CD8-positive, alpha-beta memory T cell (primary cell): ENCODE results near the gene DYSF. TPM values are rescaled to one million over a fixed set of nuclear protein-coding genes. Genes with fewer than 3 reads are reported as not detected.

Experiments
- CTCF ChIA-PET: fragments of 350-600 bp; sonication (Branson Sonifier 250); formaldehyde crosslinking; loops from one replicate; lab custom pipeline; 2021; ENCODE audit warnings: antibody characterized with exemption; lab: Charles Lee
- POLR2A ChIA-PET: fragments of 350-600 bp; sonication (Branson Sonifier 250); formaldehyde crosslinking; loops from one replicate; lab custom pipeline; 2021; ENCODE audit warnings: antibody characterized with exemption; lab: Charles Lee
- DNase-seq, 5 donors: peaks; one replicate each; pipeline versions ENCODE4 v3.0.0 to v3.0.0-alpha.2; 2020 to 2022; ENCODE audit warnings: mixed read lengths in 1 of 5
- H3K27ac ChIP-seq: one replicate; pipeline ENCODE4 v1.7.0; 2013; ENCODE audit warnings: low read depth, mild to moderate bottlenecking, low read length, moderate library complexity
- H3K27me3 ChIP-seq: 2 replicates; pipeline ENCODE4 v1.7.0; 2013; ENCODE audit warnings: low read length, mild to moderate bottlenecking; ENCODE audit not compliant: insufficient read depth, poor library complexity, severe bottlenecking
- H3K36me3 ChIP-seq: 2 replicates; pipeline ENCODE4 v1.7.0; 2013; ENCODE audit warnings: mild to moderate bottlenecking, low read length, moderate library complexity; ENCODE audit not compliant: insufficient read depth
- H3K4me1 ChIP-seq: 2 replicates; pipeline ENCODE4 v1.7.0; 2013; ENCODE audit warnings: mild to moderate bottlenecking, low read length, moderate library complexity; ENCODE audit not compliant: insufficient read depth
- H3K4me3 ChIP-seq: 2 replicates; pipeline ENCODE4 v1.7.0; 2013; ENCODE audit warnings: mild to moderate bottlenecking, low read length
- H3K9me3 ChIP-seq: 2 replicates; pipeline ENCODE4 v1.7.0; 2013; ENCODE audit warnings: mild to moderate bottlenecking, low read length
- H3K27ac Mint-ChIP-seq, 8 donors: one replicate each; pipeline ENCODE4 v1.8.0; 2020 to 2021; ENCODE audit warnings: mixed read lengths in 8 of 8, mild to moderate bottlenecking in 6 of 8, inconsistent platforms in 3 of 8, moderate library complexity in 3 of 8
- H3K27me3 Mint-ChIP-seq, 2 donors: one replicate each; pipeline ENCODE4 v1.8.0; 2020 to 2021; ENCODE audit warnings: mixed read lengths in 2 of 2, mild to moderate bottlenecking in 1 of 2, moderate library complexity in 1 of 2
- H3K36me3 Mint-ChIP-seq, 3 donors: one replicate each; pipeline ENCODE4 v1.8.0; 2020 to 2021; ENCODE audit warnings: mixed read lengths in 3 of 3, inconsistent platforms in 1 of 3, mild to moderate bottlenecking in 1 of 3
- H3K4me1 Mint-ChIP-seq, 3 donors: one replicate each; pipeline ENCODE4 v1.8.0; 2020 to 2021; ENCODE audit warnings: mixed read lengths in 3 of 3, inconsistent platforms in 1 of 3, mild to moderate bottlenecking in 1 of 3
- H3K4me3 Mint-ChIP-seq, 7 donors: one replicate each; pipeline ENCODE4 v1.8.0; 2020 to 2021; ENCODE audit warnings: mixed read lengths in 7 of 7, mild to moderate bottlenecking in 6 of 7, moderate library complexity in 4 of 7, inconsistent platforms in 2 of 7
- H3K9me3 Mint-ChIP-seq, 5 donors: one replicate each; pipeline ENCODE4 v1.8.0; 2020 to 2022; ENCODE audit warnings: mixed read lengths in 5 of 5, mild to moderate bottlenecking in 3 of 5, moderate library complexity in 2 of 5, inconsistent platforms in 1 of 5
- polyA plus RNA-seq: library from polyadenylated mRNA; unstranded; fragments of 300-500 nt; fragmentation: Illumina TruSeq; gene quantifications from one replicate; pipeline ENCODE4 v1.2.3, GENCODE V29; 2021
- total RNA-seq, 2 experiments: library from RNA; stranded (reverse); gene quantifications; one replicate each; pipeline ENCODE4 v1.2.3, GENCODE V29; 2021

DYSF gene
- total and polyA plus RNA-seq, 3 experiments from 2014 or later: 3.6 to 4.8 (median 3.9) TPM

DNA sequence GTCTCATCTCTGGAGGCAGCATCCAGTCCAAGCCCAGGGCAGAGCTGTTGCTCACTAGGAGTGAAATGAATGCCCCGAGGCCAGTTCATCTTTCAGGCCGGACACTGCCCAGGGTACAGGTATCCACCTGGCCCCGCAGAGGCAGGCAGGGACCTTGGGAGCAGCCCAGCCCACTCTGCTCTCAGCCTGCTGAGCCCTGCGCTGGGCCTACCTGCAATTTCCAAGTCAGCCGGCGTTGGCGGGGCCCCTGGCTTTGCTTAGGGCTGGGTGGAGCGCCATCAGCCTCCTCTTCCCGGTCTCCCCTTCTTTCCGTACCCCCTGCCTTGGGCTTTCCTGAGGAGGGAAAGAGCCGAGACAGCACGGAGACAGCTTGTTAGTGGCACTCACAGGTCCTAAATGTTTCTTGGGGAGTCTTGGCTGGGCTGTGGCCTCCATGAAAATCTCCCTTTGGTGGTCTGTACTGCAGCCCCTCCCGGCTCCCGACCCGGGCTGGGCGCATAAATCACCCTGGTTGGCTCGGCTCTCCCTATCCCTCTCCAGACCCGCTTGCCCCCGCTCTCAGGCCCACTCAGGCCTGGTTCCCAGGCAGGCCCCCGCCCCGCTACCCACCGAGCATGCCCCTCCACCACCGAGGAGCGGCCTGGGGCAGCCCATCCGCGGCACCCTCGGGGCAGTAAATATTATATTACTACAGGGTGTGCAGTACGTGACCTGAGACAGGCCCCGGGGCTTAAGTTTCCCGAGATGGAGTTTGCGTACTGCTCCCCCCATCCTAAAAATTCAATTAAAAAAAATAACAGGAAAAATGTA lies 106.7 kb downstream of the DYSF start:
- no peaks in the 10 kb centered on the region for H3K27me3 ChIP-seq
- CTCF ChIA-PET: no interaction called here

DNA sequence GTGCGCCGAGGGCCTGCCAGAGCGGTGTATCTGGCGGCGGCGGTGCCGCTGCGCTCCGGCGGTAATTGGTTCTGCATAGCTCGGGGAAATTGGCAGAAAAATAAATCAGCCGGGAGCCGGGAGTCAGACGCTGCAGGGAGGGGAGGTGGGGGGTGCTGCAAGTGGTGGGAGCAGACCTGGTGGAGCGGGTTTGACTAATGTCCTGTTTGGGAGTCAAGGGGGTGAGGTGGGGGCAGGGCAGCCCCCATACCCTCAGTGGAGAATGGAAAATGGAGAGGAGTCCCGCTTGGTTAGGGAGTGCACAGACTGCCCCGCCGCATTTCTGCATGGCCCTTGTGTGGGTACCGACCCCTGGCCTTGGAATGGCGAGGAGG lies 107.3 kb downstream of the DYSF start:
- H3K4me1 ChIP-seq: no peaks in the 10 kb centered on the region
- no peaks in the 10 kb centered on the region for H3K9me3 ChIP-seq
- Mint-ChIP-seq H3K9me3 (no peaks in the 10 kb centered on the region), H3K27ac (peak overlapping the region in 1 of 8 donors; percentile 41), H3K4me3 (no peak overlapping the region), H3K27me3 (no peaks in the 10 kb centered on the region), H3K4me1 (no peaks in the 10 kb centered on the region), H3K36me3 (peaks cover 0 to 1% (median 0%) of the 10 kb centered on the region in 3 donors)
- H3K36me3 ChIP-seq: no peaks in the 10 kb centered on the region
- CTCF ChIA-PET: no interaction called here
- POLR2A ChIA-PET: no interaction called here
- no peak overlapping the region for H3K27ac ChIP-seq
- no peaks in the 10 kb centered on the region for H3K27me3 ChIP-seq
- H3K4me3 ChIP-seq: no peak overlapping the region
- no peak for DNase-seq

More for the DNA sequence above, 106.7 kb downstream of the DYSF start:
- Mint-ChIP-seq H3K27ac (no peak overlapping the region), H3K27me3 (peaks cover 0 to 1% of the 10 kb centered on the region in 2 donors), H3K9me3 (no peaks in the 10 kb centered on the region), H3K4me1 (no peaks in the 10 kb centered on the region), H3K36me3 (peaks cover 0 to 1% (median 0%) of the 10 kb centered on the region in 3 donors), H3K4me3 (no peak overlapping the region)
- POLR2A ChIA-PET: no interaction called here
- H3K27ac ChIP-seq: no peak overlapping the region
- DNase-seq: no peak
- no peaks in the 10 kb centered on the region for H3K4me1 ChIP-seq
- no peak overlapping the region for H3K4me3 ChIP-seq
- no peaks in the 10 kb centered on the region for H3K9me3 ChIP-seq
- H3K36me3 ChIP-seq: no peaks in the 10 kb centered on the region

DNA sequence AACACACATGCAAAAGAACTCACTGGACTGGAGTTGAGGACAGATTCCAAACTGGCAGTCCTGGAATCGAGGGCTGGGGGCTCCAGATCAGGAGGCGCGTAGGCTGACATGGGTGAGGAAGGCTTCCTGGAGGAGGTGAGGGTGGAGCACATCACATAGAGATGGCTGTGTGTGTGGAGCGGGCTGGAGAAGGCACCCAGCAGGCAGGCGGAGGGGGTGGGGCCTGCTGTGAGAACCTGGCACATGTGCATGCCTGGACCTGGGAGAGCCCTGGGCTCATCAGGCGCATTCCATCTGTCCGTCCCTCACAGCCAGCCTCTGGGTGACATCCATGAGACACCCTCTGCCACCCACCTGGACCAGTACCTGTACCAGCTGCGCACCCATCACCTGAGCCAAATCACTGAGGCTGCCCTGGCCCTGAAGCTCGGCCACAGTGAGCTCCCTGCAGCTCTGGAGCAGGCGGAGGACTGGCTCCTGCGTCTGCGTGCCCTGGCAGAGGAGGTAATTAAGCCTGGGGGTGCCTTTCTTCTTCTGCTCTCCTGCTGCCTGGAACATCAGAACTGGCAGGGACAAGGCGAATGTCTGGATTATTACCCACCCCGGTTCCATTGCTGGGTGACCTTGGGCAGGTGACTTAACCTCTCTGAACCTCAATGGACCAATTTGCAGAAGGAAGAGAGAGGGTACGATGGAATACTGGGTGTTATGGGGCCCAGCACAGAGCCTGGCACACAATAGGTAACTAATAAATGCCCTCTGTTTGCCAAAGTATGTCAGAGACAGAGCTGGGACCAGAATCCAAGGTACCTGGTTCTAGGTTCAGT lies 108.3 kb downstream of the DYSF start:
- Mint-ChIP-seq H3K4me1 (no peaks in the 10 kb centered on the region), H3K27me3 (no peaks in the 10 kb centered on the region), H3K36me3 (peaks cover 0 to 1% (median 0%) of the 10 kb centered on the region in 3 donors), H3K27ac (no peak overlapping the region), H3K9me3 (no peaks in the 10 kb centered on the region), H3K4me3 (no peak overlapping the region)
- Histone ChIP-seq H3K4me3 (no peak overlapping the region), H3K4me1 (no peaks in the 10 kb centered on the region), H3K27me3 (no peaks in the 10 kb centered on the region), H3K27ac (no peak overlapping the region), H3K36me3 (no peaks in the 10 kb centered on the region), H3K9me3 (no peaks in the 10 kb centered on the region)
- POLR2A ChIA-PET: no interaction called here
- no peak for DNase-seq
- CTCF ChIA-PET: no interaction called here

DNA sequence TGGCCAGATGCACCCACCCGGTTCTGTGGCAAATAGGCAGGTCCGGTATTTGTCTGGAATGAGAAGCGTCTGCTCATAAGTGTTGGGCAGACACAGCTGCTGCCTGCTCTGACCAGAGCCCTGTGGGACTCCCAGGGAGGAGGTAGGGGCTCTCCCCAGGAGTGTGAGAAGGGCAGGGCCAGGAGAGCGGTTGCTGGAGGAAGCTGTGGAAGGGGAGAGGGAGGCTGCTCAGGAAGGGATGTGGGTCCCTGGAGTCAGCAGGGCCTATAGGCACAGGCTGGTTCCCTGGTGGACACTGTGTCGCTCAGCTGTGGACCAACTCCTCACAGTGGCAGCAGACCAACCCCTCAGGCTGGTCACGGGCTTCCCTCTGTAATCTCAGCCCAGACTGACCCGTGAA lies 109.2 kb downstream of the DYSF start:
- H3K27me3 Mint-ChIP-seq: no peaks in the 10 kb centered on the region
- POLR2A ChIA-PET: no interaction called here

DNA sequence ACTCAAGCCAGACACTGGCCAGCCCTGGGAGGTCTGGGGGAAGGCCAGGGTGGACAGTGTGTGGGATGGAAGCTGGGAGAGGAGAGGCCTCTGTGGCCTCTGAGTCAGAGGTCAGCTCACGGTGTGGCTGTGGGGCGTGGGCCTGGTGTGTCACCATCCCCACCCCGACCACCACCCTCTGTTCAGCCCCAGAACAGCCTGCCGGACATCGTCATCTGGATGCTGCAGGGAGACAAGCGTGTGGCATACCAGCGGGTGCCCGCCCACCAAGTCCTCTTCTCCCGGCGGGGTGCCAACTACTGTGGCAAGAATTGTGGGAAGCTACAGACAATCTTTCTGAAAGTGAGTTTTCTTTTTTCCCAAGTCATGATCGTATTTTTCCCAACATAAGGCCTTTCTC lies 110.5 kb downstream of the DYSF start:
- no peaks in the 10 kb centered on the region for H3K4me1 ChIP-seq
- Mint-ChIP-seq H3K27ac (no peak overlapping the region), H3K4me3 (no peak overlapping the region), H3K36me3 (peaks cover 0 to 3% (median 0%) of the 10 kb centered on the region in 3 donors), H3K4me1 (no peaks in the 10 kb centered on the region), H3K9me3 (no peaks in the 10 kb centered on the region), H3K27me3 (no peaks in the 10 kb centered on the region)
- no peaks in the 10 kb centered on the region for H3K36me3 ChIP-seq
- DNase-seq: no peak
- H3K4me3 ChIP-seq: no peak overlapping the region
- no peaks in the 10 kb centered on the region for H3K27me3 ChIP-seq
- ChIA-PET POLR2A (no interaction called here), CTCF (no interaction called here)
- H3K27ac ChIP-seq: no peak overlapping the region
- no peaks in the 10 kb centered on the region for H3K9me3 ChIP-seq

More for the DNA sequence above, 109.2 kb downstream of the DYSF start:
- Mint-ChIP-seq H3K4me1 (no peaks in the 10 kb centered on the region), H3K9me3 (no peaks in the 10 kb centered on the region), H3K4me3 (no peak overlapping the region), H3K36me3 (peaks cover 0 to 3% (median 0%) of the 10 kb centered on the region in 3 donors), H3K27ac (no peak overlapping the region)
- Histone ChIP-seq H3K4me3 (no peak overlapping the region), H3K36me3 (no peaks in the 10 kb centered on the region), H3K4me1 (no peaks in the 10 kb centered on the region), H3K27ac (no peak overlapping the region), H3K9me3 (no peaks in the 10 kb centered on the region), H3K27me3 (no peaks in the 10 kb centered on the region)
- DNase-seq: no peak
- CTCF ChIA-PET: no interaction called here

DNA sequence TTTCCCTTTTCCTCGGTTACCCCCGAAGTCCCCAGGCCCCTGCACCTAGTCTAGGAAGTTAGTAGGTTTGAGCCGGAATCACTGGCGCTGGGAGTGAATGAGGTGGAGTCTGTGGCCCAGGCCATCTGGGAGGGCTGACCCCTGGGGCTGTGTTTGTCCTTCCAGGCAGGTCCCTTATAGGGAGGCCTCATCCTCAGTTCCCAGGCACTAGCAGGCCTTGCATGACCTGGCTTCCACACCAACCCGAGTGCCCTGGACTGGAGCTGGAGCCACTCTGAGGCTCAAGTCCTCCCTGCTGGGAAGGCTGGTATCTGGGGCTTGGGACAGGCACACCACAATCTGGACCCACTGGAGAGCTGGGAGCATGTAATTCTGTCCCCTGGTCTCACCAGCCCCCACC lies 111.0 kb downstream of the DYSF start:
- DNase-seq: no peak
- no peak overlapping the region for H3K4me3 ChIP-seq
- no peaks in the 10 kb centered on the region for H3K27me3 Mint-ChIP-seq
- no peaks in the 10 kb centered on the region for H3K36me3 ChIP-seq
- H3K9me3 Mint-ChIP-seq: no peaks in the 10 kb centered on the region
- no peak overlapping the region for H3K4me3 Mint-ChIP-seq
- H3K27me3 ChIP-seq: no peaks in the 10 kb centered on the region
- H3K27ac Mint-ChIP-seq: peak overlapping the region in 1 of 8 donors; percentile 10
- no peaks in the 10 kb centered on the region for H3K4me1 Mint-ChIP-seq
- no peaks in the 10 kb centered on the region for H3K4me1 ChIP-seq
- no peak overlapping the region for H3K27ac ChIP-seq
- ChIA-PET CTCF (no interaction called here), POLR2A (no interaction called here)
- H3K9me3 ChIP-seq: no peaks in the 10 kb centered on the region
- H3K36me3 Mint-ChIP-seq: peaks cover 0 to 4% (median 0%) of the 10 kb centered on the region in 3 donors

DNA sequence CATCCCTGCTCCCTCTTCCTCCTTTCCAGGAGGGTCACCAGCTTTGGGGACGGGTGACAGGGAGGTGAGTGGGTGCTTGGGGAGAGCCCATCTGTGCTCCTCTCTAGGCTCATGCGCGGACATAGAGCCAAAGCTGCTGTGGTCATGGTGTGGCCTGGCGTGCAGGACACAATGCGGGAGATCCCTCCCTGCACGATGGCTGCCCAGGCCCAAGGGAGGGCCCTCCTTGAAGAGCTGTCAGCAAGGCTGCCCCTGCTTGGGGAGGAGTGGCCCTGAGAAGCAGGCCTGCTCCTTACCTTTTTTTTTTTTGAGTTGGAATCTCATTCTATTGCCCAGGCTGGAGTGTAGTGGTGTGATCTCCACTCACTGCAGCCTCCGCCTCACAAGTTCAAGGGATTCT lies 111.4 kb downstream of the DYSF start:
- POLR2A ChIA-PET: no interaction called here
- no peaks in the 10 kb centered on the region for H3K27me3 Mint-ChIP-seq

DNA sequence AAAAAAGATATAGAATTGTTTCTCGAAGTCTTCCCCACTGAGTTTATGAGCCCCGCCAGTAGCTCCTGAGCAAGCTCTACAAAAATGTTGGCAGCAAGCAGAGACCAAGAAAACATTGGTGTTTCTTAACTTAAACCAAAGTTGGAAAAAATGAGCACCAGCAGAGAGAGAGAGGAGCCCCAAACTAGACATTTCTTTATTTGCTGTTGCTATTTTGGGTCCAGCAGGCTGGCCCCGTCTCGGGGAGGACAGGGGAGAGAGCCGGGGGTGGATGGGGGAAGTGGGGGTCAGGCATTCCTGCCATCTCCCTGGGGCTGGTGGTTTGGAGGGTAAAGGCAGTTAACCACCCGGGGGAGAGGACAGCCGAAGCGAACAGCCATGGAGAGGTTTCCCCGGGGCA lies 113.0 kb downstream of the DYSF start:
- Mint-ChIP-seq H3K9me3 (no peaks in the 10 kb centered on the region), H3K36me3 (peaks cover 0 to 9% (median 0%) of the 10 kb centered on the region in 3 donors), H3K27ac (no peak overlapping the region), H3K4me1 (no peaks in the 10 kb centered on the region), H3K4me3 (no peak overlapping the region), H3K27me3 (no peaks in the 10 kb centered on the region)
- H3K4me1 ChIP-seq: no peaks in the 10 kb centered on the region
- H3K9me3 ChIP-seq: no peaks in the 10 kb centered on the region
- ChIA-PET CTCF (no interaction called here), POLR2A (interaction anchor here (0.7 kb wide), 1 partner anchor 1930 kb away, joined by 5 read pairs; no protein-coding TSS in a partner anchor)
- no peaks in the 10 kb centered on the region for H3K36me3 ChIP-seq
- no peaks in the 10 kb centered on the region for H3K27me3 ChIP-seq
- H3K27ac ChIP-seq: no peak overlapping the region
- no peak for DNase-seq
- no peak overlapping the region for H3K4me3 ChIP-seq

More for the DNA sequence above, 111.4 kb downstream of the DYSF start:
- Mint-ChIP-seq H3K27ac (no peak overlapping the region), H3K36me3 (peaks cover 0 to 6% (median 0%) of the 10 kb centered on the region in 3 donors), H3K9me3 (no peaks in the 10 kb centered on the region), H3K4me1 (no peaks in the 10 kb centered on the region), H3K4me3 (no peak overlapping the region)
- no peak overlapping the region for H3K4me3 ChIP-seq
- H3K4me1 ChIP-seq: no peaks in the 10 kb centered on the region
- no peaks in the 10 kb centered on the region for H3K36me3 ChIP-seq
- H3K27ac ChIP-seq: no peak overlapping the region
- H3K9me3 ChIP-seq: no peaks in the 10 kb centered on the region
- no peaks in the 10 kb centered on the region for H3K27me3 ChIP-seq
- no peak for DNase-seq
- CTCF ChIA-PET: no interaction called here
